Measurements from ENCODE around the gene MXRA8. TPM values are rescaled to one million over a fixed set of nuclear protein-coding genes. Genes with fewer than 3 reads are reported as not detected.

The MXRA8 gene
- total and polyA plus RNA-seq, 9 of the 15 experiments (the other 6 are each of a cell fraction or from before 2014, with no cell fraction given), result 0.66 to 11.3 (median 6.3) TPM

DNA sequence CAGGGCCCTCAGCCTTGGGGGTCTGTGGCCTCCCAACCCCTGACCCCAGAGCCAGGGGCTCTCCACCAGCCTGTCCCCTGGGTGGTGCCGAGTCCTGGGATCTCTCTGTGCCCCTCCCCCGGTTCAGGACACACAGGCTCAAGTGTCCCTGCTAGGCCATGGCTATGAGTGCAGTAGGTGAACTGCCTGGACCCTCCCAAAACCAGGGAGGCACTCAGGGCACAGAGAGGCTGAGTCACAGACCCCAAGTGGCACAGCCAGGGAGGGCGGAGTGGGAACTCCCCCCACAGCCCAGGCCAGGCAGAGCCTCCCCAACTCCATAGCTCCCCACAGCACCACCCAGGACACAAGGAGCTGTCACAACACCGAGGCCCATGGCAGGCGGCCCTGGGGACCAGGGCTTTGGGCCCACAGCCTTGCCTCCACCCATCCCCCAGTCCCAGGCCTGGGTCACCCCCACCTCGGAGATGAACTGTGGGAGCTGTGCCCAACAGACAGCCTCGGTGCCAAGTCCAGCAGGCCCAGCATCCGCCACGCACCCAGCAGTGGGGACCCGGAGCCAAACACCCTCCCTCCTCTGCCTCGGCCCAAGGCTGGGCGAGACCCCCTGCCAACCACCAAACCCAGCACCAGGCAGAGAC lies 12.4 kb downstream of the MXRA8 start:
- CTCF ChIA-PET (ENCODE audit: low intra/inter-chr PET ratio), result no interaction called here
- H3K4me3 ChIP-seq, result no peak overlapping the region
- peaks cover 41% of the 10 kb centered on the region; the same call in 2 of the 3 replicates for H3K36me3 ChIP-seq (ENCODE audit: control insufficient read depth, insufficient read depth, low read length)
- peaks cover 8% of the 10 kb centered on the region for H3K9me1 ChIP-seq (ENCODE audit: control insufficient read depth, insufficient read depth, low read length)
- 0 out of 2 replicates have a peak, but pooled peaks cover 2% of the 10 kb centered on the region for H3K9me3 ChIP-seq (replicated peaks; ENCODE audit: control insufficient read depth, insufficient read depth, low read depth, low read length)
- H4K20me1 ChIP-seq (replicated peaks; ENCODE audit: control insufficient read depth, insufficient read depth, low read length), result peaks cover 42% of the 10 kb centered on the region; the same call in 1 of the 2 replicates
- FAIRE-seq, result no peak
- H3K4me1 ChIP-seq (replicated peaks in 1 of 2; ENCODE audit: control insufficient read depth in 2 of 2, insufficient read depth in 2 of 2, low read length in 2 of 2), result peaks cover 9 to 81% of the 10 kb centered on the region in 2 experiments; a peak in 3 of 5 replicates
- BruUV-seq (replicated peaks), result no TSS peak
- no peak overlapping the region for H2AFZ ChIP-seq (ENCODE audit: low read depth, low read length)
- H3K27ac ChIP-seq (ENCODE audit: extremely low read depth, low read depth, low read length), result no peak overlapping the region; the same call in 2 of the 3 replicates
- no peaks in the 10 kb centered on the region for H3K27me3 ChIP-seq (ENCODE audit: control insufficient read depth in 2 of 2, insufficient read depth in 2 of 2, low read length in 2 of 2)
- intact Hi-C loops (cut with micrococcal nuclease), result no loop called here
- WGBS (ENCODE audit: insufficient coverage, low coverage, missing lambda C conversion rate), result 85% methylated on average over 12 of the region's 12 CpGs
- TF ChIP-seq ARNT (IDR thresholded peaks at IDR 0.05) (no peak), RBFOX2 (IDR thresholded peaks at IDR 0.05; ENCODE audit: low read depth, low read length) (peak; percentile 19), POLR2G (IDR thresholded peaks at IDR 0.05; ENCODE audit: low read depth, low read length) (0 out of 2 replicates have a peak, but pooled peaks have one; percentile 2), ZNF146 (CRISPR knock-in tag; IDR thresholded peaks at IDR 0.05; ENCODE audit: unreplicated experiment) (no peak), ZBTB43 (CRISPR knock-in tag; IDR thresholded peaks at IDR 0.05) (no peak), ZFP36 (IDR thresholded peaks at IDR 0.05; ENCODE audit: low read depth, low read length, partially characterized antibody) (peak; percentile 50), BCOR (IDR thresholded peaks at IDR 0.05) (0 out of 2 replicates have a peak, but pooled peaks have one; percentile 32)
- TF ChIP-seq, protein P1, sequence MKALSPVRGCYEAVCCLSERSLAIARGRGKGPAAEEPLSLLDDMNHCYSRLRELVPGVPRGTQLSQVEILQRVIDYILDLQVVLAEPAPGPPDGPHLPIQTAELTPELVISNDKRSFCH (CRISPR knock-in tag; IDR thresholded peaks at IDR 0.05), result no peak
- TF ChIP-seq, protein P1 (tag; IDR thresholded peaks at IDR 0.05), result no peak
- TF ChIP-seq, protein P2, sequence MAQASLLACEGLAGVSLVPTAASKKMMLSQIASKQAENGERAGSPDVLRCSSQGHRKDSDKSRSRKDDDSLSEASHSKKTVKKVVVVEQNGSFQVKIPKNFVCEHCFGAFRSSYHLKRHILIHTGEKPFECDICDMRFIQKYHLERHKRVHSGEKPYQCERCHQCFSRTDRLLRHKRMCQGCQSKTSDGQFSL (CRISPR knock-in tag; IDR thresholded peaks at IDR 0.05), result 0 out of 2 replicates have a peak, but pooled peaks have one; percentile 25
- TF ChIP-seq, protein P2 (tag; IDR thresholded peaks at IDR 0.05), result no peak
- in situ Hi-C loops (cut with MboI), result no loop called here
- DNase-seq (ENCODE audit: extremely low read depth in 1 of 4, low spot score in 3 of 4), result no peak
- H3K4me2 ChIP-seq (ENCODE audit: insufficient read depth, low read length), result no peak overlapping the region
- peaks cover 65% of the 10 kb centered on the region for H3K79me2 ChIP-seq (ENCODE audit: control insufficient read depth, insufficient read depth, low read length)
- POLR2A ChIA-PET, result interaction anchor here (1.3 to 4.8 kb wide), 4 partner anchors 9 to 30 kb away, joined by 7 to 22 read pairs (median 8); partner anchors contain the start of gene AURKAIP1
- H3K9ac ChIP-seq (ENCODE audit: insufficient read depth in 1 of 2, low read depth in 2 of 2, low read length in 2 of 2), result peak overlapping the region in 1 of 2 experiments; percentile 98; a peak in 2 of 4 replicates
- no peak for ATAC-seq
